DMS 273 treated with DMSO at 0.1 percent for 48 hours (cell line): Measurements from ENCODE around the gene ZSWIM8.

Experiments
- DNase-seq: peaks from one replicate; lab custom pipeline; 2025; lab: John Stamatoyannopoulos, UW

Gene ZSWIM8

DNA sequence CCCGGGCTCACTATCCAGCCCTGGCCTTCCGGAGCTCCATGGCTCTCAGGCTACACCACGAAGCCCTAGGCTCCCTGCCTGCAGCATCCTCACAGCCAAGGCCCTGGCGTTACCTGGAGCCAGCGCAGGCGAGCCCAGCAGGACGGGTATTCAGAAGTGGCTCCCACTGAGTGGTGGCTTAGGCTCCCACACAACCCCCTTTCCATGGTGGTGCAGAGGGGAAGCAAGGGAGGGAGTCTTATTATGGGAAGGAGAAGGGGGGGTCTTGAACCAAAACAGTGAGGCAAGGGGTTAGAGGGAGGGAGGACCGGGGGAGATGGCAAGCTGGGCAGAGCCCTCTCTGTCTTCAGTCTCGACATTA is 55.6 kb downstream of the ZSWIM8 start:
- no peak for DNase-seq

DNA sequence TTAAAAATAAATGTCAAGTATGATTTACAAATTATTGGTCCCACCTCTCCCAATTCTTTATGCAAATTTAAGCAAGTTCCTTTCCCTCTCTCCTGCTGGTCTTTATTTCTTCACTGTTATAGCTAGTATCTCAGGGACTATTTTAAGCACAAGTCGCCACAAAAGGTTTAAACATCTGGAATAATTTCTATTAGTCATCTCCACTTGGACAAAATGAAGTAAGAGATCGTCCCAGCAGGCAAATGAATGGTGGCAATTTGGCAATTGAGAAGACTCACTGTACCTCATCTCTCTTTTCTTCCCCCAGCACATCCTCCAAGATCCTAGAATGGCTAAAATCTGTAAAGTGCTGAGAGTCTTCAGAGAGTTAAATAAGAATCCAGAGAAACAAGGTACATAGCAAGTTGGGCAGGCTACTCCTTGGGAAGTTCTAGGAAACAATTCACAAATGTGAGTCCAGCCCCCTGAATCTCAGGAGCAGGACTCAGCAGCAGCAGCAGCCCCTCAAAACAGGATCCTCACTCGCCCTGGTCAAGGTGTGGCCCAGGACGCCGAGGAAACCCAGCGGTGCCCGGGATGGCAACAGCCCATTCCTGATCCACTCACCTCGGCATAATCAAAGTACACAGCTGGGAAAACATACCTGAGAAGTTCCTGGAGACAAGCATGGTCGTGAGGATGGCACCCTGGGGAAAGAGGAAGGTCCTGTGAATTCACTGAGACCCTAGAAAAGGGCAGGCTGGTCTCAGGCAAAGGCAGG is 56.3 kb downstream of the ZSWIM8 start:
- no peak for DNase-seq

DNA sequence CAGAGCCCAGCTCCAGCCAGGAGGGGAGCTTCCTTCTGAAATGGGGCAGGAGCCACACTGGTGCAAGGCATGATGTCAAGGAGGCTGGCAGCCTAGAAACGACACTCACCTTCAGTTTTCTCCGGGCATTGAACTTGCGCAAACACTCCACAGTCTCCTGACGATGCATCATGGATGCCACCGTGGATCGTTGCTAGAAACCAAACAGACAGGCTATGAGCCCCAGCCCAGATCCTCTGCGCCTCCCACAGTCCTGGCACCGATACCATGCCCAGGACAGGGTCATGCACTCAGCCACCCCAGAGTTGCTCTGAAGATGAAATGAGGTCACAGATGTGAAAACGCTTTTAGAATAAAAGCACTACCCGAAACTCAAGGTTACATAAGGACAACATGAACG is 56.9 kb downstream of the ZSWIM8 start:
- no peak for DNase-seq

DNA sequence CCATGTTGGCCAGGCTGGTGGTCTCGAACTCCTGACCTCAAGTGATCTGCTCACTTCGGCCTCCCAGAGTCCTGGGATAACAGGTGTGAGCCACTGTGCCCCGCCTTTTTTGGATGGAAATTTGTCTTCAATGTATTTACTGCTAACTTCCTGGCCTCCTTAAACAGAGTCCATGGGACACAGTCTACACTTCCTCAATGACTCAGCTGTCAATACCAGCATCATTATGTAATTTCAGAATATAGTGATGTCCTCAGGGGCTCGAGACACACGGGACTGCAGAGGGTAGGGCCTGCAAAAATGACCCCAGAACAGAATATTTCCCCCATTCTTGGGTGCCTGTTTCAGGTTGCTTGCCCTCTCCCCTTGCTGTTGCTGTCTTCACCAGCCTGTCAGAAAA is 57.9 kb downstream of the ZSWIM8 start:
- DNase-seq: no peak

DNA sequence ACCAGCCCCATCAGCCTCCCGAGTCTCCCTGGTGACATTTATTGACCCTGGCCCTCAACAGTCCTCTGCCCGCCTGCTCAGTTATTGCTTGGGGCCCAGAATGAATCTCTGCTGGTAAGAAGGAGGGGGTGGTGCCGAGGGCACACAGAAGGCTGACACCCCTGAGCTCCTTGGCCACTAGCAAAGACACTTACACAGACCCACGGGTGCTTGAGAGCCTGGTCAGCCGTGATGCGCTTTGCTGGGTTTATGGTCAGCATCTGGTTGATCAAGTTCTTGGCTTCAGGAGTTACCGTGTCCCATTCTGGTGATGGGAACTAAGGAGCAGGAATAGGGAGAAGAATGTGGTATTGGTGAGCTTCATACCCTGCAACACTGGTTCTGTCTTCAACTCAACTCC is 61.6 kb downstream of the ZSWIM8 start:
- no peak for DNase-seq

DNA sequence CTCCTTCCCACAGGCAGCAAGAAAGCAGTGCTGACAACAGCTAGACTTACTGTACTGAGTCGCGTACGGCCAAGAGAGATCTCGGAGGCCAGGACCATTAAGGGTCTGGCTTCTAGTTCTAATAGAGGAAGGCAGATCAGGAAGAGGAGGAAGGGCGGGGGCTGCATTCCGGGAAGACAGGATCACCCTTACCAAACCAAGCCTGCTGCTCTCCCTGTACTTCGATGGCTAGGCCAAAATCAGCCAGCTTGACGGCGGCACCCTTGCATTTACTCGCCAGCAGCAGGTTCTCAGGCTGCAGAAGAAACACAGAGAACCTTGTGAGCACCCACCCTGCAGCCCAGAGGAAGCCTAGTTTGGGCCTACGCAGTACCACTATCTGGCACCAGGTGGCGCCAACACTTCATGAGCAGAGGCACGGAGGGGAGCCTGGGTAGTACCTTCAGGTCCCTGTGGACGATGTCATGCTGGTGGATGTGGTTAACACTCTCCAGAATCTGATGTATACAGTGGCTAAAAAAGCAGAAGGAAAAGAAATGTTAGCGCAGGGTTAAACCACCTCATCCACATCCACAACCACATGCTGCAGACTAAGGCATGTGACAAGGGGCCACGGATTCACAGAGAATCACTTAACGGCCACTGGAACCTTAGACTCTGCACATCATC is 63.5 kb downstream of the ZSWIM8 start:
- no peak for DNase-seq

DNA sequence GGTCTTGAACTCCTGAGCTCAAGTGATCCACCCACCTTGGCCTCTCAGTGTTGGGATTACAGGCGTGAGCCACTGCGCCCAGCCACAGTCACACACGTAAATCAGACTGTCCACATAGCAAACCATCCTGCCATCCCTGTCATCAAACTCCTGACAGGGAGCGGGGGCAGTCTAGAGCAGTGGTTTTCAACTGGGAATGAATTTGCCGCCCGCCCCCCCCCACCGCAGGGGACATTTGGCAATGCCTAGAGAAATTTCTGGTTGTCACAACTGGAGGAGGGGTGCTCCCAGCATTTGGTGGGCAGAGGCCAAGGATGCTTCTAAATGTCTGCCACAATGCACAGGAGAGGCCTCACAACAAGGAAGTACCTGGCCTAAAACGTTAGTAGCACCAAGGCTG is 64.8 kb downstream of the ZSWIM8 start:
- no peak for DNase-seq

DNA sequence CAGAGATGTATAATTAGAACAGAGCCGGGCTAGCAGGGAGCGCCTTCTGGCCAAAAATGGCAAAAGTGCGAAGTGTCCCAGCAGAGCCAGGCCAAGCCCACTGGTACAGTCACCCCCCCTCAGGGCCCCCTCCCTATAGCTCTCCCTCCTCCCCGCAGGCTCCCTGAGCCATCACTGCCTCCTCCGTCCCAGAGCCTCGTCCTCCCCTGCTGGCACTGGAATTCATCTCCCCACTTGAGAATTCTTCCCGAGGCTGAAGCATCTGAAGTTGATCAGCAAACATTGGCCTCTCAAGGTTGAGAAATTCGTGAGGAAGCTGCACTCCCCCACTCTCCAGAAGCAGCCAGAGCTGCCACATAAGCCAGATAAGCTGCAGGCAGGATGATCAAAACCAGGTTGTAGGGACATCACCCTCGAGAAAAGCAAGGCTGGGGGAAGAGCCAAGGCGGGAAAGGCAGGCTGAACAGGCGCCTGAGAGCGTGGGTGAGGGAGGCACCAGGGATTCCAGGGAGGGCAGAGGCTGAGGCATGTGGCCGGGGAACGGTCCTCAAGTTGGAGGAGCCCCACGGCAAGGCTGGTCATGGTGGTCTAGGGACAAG is 65.6 kb downstream of the ZSWIM8 start:
- no peak for DNase-seq
